SK-N-SH (cell line): ENCODE data around the gene RPL26.

Experiments
- GABPA ChIP-seq: IDR thresholded peaks from 2 replicates; pipeline ENCODE4 v1.4.0; 2012; ENCODE audit warnings: low read depth, mild to moderate bottlenecking
- TF ChIP-seq, protein P1 (sequence below): fragments of 200-600 bp; sonication (generic); IDR thresholded peaks from 2 replicates; pipeline ENCODE4 v1.6.1; 2017; ENCODE audit warnings: antibody characterized with exemption, mild to moderate bottlenecking, moderate library complexity
- TF ChIP-seq, protein P2 (sequence below): IDR thresholded peaks from 2 replicates; pipeline ENCODE4 v1.4.0; 2012; ENCODE audit warnings: low read depth, borderline replicate concordance

DNA sequence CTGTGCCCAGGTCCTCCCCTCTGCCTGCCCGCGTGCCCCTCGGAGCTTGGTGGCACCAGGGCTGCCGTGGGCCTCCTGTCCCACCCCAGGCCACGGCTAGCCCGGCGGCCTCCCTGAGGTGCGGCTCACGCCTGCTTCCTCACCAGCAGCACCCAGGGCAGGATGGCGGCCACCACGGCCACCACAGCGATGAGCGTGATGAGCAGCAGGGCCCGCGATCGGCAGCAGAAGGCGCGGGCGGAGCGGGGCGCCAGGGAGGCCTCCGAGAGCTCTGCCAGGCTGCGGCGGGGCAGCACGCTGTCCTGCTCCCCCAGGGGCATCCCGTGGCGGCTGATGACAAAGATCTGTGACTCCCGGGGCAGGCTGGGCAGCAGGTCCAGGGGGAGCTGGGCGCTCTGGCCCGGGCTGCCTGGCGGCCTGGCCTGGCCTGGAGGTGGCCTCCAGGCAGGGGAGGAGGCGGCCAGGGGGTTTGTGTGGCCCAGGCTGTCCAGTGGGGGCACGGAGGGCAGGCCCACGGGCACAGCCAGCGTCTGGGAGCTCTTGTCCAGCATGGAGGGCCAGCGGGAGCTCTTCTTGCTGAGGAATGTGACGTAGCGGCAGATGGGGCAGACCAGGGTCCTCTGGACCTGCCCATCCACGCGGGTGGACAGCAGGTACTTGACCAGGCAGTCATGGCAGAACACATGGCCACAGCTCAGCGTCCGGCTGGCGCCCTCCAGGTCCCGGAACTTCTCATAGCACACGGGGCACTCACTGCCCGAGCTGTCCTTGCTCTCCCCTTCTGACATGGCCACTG is 9.9 kb upstream of the RPL26 start:
- TF ChIP-seq, protein P1, sequence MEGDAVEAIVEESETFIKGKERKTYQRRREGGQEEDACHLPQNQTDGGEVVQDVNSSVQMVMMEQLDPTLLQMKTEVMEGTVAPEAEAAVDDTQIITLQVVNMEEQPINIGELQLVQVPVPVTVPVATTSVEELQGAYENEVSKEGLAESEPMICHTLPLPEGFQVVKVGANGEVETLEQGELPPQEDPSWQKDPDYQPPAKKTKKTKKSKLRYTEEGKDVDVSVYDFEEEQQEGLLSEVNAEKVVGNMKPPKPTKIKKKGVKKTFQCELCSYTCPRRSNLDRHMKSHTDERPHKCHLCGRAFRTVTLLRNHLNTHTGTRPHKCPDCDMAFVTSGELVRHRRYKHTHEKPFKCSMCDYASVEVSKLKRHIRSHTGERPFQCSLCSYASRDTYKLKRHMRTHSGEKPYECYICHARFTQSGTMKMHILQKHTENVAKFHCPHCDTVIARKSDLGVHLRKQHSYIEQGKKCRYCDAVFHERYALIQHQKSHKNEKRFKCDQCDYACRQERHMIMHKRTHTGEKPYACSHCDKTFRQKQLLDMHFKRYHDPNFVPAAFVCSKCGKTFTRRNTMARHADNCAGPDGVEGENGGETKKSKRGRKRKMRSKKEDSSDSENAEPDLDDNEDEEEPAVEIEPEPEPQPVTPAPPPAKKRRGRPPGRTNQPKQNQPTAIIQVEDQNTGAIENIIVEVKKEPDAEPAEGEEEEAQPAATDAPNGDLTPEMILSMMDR = no peak
- TF ChIP-seq GABPA = no peak
- TF ChIP-seq, protein P2, sequence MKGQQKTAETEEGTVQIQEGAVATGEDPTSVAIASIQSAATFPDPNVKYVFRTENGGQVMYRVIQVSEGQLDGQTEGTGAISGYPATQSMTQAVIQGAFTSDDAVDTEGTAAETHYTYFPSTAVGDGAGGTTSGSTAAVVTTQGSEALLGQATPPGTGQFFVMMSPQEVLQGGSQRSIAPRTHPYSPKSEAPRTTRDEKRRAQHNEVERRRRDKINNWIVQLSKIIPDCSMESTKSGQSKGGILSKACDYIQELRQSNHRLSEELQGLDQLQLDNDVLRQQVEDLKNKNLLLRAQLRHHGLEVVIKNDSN = no peak
